Measurements from ENCODE around the gene GGT5. TPM values are rescaled to one million over a fixed set of nuclear protein-coding genes. Genes with fewer than 3 reads are reported as not detected.
A peak's percentile ranks its signal among the peaks of the same experiment; 100 is the strongest.

GGT5 gene
- total and polyA plus RNA-seq, 2 of the 13 experiments (the other 11 are each of a cell fraction or from before 2014, with no cell fraction given): 0.69 to 3.1 TPM

DNA sequence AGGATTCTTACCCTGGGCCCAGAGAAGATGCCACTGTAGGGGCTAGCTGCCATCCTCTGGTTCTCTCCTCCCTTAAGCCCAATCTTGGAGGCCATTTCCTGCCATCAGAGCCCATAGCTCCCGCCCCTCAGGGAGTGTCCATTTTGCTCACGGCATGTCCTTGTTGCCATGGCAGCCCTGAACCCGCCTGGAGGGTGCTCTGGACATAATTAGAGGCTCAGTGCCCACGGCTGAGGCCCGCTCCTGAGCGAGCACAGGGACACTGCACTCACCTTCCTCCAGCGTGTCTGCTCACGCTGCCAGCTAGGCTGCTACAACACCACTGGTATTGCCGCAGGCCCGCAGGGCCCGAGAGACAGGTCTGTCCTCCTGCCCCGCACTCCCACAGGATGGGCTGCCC is 74.7 kb downstream of the GGT5 start:
- Histone ChIP-seq H3K27me3 (ENCODE audit: control insufficient read depth in 1 of 2, insufficient read depth in 2 of 2, low read length in 2 of 2) (no peaks in the 10 kb centered on the region), H3K36me3 (replicated peaks in 1 of 2; ENCODE audit: control insufficient read depth in 1 of 2, insufficient read depth in 2 of 2, low read length in 2 of 2) (peaks cover 32 to 75% of the 10 kb centered on the region in 2 experiments; a peak in 4 of 5 replicates), H3K4me1 (ENCODE audit: insufficient read depth, low read length) (no peaks in the 10 kb centered on the region), H2AFZ (ENCODE audit: low read length) (no peak overlapping the region), H4K20me1 (ENCODE audit: insufficient read depth, low read length) (peaks cover 6% of the 10 kb centered on the region; the same call in 1 of the 2 replicates), H3K4me3 (replicated peaks in 1 of 3; ENCODE audit: insufficient read depth in 1 of 3, low read depth in 2 of 3, low read length in 3 of 3) (no peak overlapping the region), H3K4me2 (ENCODE audit: low read depth, low read length) (no peak overlapping the region), H3K9ac (ENCODE audit: insufficient read depth, low read depth, low read length) (no peak overlapping the region), H3K9me3 (ENCODE audit: low read length) (no peaks in the 10 kb centered on the region), H3K27ac (ENCODE audit: extremely low read length, insufficient read depth, low read length) (no peak overlapping the region), H3K79me2 (ENCODE audit: insufficient read depth, low read length) (no peaks in the 10 kb centered on the region)
- BruUV-seq (replicated peaks): no TSS peak
- FAIRE-seq (no peak), ATAC-seq (no peak), DNase-seq (ENCODE audit: low spot score) (no peak)
- ChIA-PET POLR2A (no interaction called here), CTCF (ENCODE audit: low intra/inter-chr PET ratio, low total read pairs) (no interaction called here)
- WGBS (ENCODE audit: low lambda C conversion rate): 97% methylated on average over 6 of the region's 12 CpGs
- intact Hi-C loops (cut with micrococcal nuclease; ENCODE audit: unreplicated experiment) (no loop called here), in situ Hi-C loops (cut with HindIII; ENCODE audit: extremely low pct_ligation_motif_present, low pct_unique_long_range_greater_than_20kb) (no loop called here)
- no peak for TF ChIP-seq SNRNP70 (IDR thresholded peaks at IDR 0.05; ENCODE audit: low read depth, low read length)
- TF ChIP-seq RBM22 (optimal IDR thresholded peaks at IDR 0.05; ENCODE audit: low read length): peak; percentile 32

Other genes with a start within 250 kb of the GGT5 start
- gene GSTT4, start 239.6 kb downstream of the GGT5 start, total RNA-seq (2016; rRNA removed; fragmentation: Illumina TruSeq; extraction: Trizol): 0.18 and 0.62 TPM in 2 replicates
- 0.59 and 0.63 TPM in 2 replicates for gene GSTT4, start 239.6 kb downstream of the GGT5 start, polyA plus RNA-seq (2011; rRNA removed)
- gene CABIN1, start 233.8 kb downstream of the GGT5 start, total RNA-seq (2016; rRNA removed; fragmentation: Illumina TruSeq; extraction: Trizol): 51.3 and 61.3 TPM in 2 replicates
- 10.2 and 12.0 TPM in 2 replicates for gene CABIN1, start 233.8 kb downstream of the GGT5 start, polyA plus RNA-seq (2011; rRNA removed)
- 0.94 and 2.1 TPM in 2 replicates for gene SUSD2, start 63.6 kb downstream of the GGT5 start, total RNA-seq (2016; rRNA removed; fragmentation: Illumina TruSeq; extraction: Trizol)
- 11.0 and 12.7 TPM in 2 replicates for gene SUSD2, start 63.6 kb downstream of the GGT5 start, polyA plus RNA-seq (2011; rRNA removed)
- gene SPECC1L, start 25.7 kb upstream of the GGT5 start, total RNA-seq (2016; rRNA removed; fragmentation: Illumina TruSeq; extraction: Trizol): 30.3 and 40.2 TPM in 2 replicates
- 14.1 and 16.9 TPM in 2 replicates for gene SPECC1L, start 25.7 kb upstream of the GGT5 start, polyA plus RNA-seq (2011; rRNA removed)
- 3.3 and 4.0 TPM in 2 replicates for gene ADORA2A, start 182.5 kb upstream of the GGT5 start, total RNA-seq (2016; rRNA removed; fragmentation: Illumina TruSeq; extraction: Trizol)
- 5.0 and 7.3 TPM in 2 replicates for gene ADORA2A, start 182.5 kb upstream of the GGT5 start, polyA plus RNA-seq (2011; rRNA removed)

Measured in HepG2 (cell line).